Stimulated activated CD4-positive, alpha-beta T cell treated with anti-CD3 and anti-CD28 coated beads, TNF-alpha, amount 100 ng/mL, for 48 hours (primary cell): ENCODE measurements around the gene WWTR1.

Experiments
- DNase-seq, 3 donors: peaks; one replicate each; pipeline ENCODE4 v3.0.0-alpha.2; 2020; ENCODE audit warnings: low read depth in 3 of 3

The WWTR1 gene

DNA sequence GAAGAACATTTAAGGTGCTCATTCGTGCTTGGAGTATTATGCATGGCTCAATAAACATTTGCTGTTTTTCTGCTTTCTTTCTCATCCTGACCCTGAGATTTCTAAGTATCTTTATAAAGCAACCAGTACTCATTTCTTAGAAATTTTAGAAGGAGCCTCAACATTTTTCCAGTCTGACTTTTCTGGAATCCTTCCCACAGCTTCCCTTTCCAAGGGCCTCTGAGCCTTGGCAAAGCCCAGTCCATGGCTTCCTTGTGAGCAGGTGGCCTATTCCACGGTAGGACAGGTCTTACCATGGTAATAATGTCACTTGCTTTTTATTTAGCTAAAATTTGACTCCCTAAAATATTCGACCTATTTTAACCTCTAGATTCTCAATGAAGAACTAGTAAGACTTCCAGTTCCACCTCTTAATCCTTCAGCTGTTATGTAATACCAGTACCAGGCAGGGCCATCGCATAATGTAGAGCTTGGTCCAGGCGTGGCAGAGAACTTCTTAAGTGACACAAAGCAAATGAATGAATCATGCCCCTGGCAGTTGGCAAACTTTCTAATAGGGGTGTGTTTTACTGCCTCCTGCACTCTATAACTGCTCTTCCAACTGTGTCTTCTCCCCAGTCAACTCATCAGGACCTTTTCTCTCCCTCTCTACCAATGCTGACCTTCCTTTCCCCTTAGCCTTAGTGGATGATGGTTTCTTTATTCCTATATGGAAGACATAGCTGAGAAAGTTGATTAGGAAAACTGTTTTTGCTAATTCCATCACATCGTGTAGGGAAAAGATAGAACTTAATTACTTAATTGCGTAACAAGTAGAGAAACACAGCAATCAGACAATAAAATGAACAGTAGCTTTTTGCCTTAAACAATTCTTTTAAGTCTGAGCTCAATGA, 184.2 kb downstream of the WWTR1 start:
- DNase-seq, result no peak

DNA sequence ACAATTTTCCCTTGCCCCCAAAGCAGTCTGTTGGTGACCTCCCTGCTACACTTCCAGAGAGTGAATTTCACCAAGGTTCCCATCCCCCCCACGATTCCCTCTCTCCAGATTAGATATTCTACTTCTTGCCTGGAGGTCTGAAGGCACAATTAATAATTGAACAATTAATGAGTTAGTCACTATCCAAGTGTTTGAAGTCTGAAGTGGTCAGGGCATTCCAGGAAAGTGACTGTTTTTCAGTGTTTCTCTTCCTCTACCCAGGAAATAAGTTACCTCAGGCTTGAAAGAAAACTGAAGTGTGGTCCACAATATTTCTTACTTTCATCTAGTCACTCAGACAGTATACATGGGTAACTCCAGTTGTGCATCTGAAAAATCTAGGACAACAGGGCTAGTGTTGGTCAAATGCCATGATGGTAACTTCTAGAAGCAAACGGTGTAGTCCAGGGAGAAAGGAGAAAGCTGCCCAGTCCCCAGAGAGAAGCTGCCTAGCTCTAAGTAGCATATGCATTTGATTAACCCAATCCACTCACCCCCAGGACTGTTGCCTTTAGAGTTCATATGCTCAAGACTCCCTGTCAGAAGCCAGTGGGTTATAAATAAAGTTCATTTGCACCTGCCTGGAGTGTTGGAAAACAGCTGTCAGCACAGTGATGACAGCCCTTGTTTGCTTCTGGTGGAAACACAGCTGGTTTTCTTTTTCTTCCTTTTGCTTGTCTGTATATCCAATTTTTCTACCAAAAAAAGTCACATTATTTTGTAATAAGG, 185.6 kb downstream of the WWTR1 start:
- DNase-seq, result no peak

DNA sequence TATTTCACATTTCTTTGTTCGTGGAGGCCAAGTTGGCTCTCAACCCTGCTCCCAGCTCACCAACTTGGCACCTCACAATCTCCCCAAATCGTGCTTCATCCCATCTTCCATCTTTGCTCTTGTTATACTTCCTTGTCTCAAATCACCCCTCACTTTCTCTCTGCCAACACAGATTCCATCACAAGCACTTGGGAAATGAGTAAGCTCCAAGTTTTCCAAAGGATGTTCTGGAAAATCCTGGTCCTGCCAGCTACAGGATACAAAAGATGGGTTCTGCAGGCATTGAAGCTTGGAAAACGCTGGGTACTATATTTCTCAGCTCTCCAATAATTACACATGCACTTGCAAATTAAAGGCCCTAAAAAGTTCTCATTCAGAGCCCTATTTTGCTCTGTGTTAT, 187.4 kb downstream of the WWTR1 start:
- DNase-seq, result no peak

DNA sequence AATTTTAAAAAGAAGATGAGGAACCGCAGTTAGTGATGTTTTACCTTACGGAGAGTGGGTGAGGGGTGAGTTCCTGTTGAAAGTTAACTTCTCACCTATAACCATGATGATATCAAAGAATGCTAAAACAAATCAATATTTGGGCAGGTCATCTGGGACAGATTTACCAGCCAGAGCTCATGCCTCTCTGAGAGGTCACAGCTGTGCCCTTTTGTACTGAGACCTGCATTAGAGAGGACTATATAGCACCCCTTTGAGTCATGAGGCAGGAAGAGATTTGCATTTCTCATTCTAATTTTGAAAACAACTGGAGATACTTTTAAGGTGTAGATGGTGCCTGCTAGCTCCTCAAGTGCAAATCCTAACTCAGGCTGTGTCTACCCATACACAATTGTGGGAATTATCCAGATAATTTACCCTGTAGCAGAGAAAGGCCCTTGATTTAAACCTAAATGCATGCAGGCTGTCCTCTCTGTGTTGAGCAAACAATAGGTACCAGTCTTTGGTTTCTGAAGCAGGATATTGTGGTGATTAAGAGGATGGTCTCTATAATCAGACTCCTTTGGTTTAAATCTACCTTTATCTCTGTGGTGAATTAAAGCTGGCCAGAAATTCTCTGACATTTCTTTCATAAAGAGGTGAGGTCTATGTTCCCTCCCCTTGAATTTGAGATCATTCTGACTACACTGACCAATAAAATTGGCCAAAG, 189.2 kb downstream of the WWTR1 start:
- DNase-seq, result no peak
